Activated naive CD4-positive, alpha-beta T cell treated with anti-CD3 and anti-CD28 coated beads, Interleukin-2, amount 50 U/mL, for 16 hours (primary cell): Measurements from ENCODE around the gene FMNL1.
"Not testable (repeated sequence)": the region's sequence is repeated elsewhere in the genome, so short reads cannot be mapped to it uniquely, and the experiment has no call there.

Experiments
- DNase-seq: peaks from one replicate; pipeline ENCODE4 v3.0.0-alpha.2; 2020

FMNL1 gene

DNA sequence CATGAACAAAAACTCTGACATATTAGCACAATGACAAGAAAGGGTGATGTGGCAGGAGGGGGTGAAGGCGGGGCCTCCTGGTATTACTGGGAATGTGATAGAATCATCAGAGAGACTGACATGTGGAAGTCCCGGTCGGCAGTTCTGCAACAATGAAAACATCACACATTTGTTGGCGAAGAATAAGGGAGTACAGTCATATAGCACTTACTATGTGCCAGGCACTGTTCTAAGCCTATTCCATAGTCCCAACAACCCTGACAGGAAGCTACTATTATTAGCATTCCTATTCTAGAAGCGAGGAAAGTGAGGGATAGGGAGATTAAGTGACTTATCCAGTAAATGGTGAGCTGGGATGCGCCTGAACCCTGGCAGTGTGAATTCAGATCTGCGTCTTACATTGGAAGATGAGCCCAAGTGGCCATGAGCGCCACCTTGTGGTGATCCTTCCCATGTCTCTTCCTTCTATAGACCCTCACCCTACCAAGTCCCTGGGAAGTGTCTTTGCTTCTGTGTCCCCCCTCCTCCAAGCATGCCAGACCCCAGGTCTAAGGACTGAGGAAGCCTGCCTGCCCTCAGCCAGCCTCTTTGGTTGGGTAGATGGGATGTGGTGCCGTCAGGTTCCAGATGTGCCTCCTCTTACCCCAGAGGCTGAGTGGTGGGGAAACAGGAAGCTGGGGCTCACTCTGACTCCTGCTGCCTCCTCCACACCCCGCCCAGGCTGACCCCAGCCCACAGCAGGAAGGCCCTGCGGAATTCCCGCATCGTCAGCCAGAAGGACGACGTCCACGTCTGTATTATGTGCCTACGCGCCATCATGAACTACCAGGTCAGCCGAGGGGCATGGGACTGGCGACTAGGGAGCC lies 14.0 kb downstream of the FMNL1 start:
- DNase-seq, result peak; percentile 79

DNA sequence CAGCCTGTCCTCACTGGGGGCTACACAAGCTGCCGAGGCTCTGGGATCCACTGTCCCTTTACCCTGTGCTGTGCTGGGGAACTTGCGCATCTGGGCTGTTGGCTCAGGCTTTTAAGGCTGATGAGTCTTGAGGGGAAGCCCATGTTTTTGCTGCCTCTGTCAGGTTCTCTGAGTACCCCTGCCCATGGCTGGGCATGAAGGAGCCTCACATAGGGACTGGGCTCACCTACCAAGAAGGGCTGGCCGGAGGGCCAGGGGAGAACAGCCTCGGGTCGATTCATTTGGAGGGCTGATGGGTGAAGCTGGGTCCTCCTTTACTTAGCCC lies 14.6 kb downstream of the FMNL1 start:
- no peak for DNase-seq

DNA sequence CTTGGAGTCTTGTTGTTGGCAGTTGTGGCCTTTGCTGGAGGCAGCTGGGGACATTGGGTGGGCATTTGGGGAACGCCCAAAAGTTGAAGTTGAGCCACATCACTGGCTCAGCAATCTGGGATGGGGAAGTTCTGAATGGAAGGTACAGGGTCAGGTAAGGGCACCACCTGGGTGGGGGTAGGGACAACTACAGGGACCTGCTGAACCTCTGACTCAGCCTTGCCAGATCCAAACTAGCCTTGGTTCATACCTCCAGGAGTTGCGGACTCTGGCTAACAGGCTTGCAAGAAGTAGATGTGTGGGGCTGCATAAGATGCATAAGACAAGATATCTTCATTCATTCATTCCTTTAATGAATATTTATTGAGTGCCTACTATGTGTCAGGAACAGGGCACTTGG lies 16.0 kb downstream of the FMNL1 start:
- DNase-seq, result no peak

DNA sequence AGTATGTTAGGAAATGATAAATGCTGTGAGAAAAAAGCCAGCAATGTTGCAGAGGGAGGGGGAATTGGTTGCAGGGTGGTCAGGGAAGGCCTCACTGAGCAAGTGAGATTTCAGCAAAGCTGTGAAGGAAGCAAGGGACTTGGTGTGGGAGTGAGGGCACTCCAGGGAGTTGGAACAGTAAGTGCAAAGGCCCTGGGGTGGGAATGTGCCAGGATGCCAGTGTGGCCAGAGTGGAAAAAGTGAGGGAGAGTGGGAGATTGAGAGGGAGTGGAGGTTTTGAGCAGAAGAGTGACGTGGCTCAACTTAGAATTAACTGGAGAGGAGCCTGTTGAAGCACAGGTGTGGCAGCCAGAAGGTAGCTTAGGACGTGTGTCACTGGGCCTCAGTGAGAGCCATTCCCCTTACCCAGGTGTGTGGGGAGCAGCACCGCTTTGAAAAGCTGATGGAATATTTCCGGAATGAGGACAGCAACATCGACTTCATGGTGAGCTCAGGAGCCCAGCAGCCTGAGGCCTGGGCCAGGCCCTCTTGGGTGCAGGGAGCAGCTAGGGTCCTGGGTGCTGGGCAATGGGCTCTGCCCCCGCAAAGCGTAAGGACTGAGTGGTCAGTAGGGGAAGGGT lies 16.6 kb downstream of the FMNL1 start:
- DNase-seq, result no peak

DNA sequence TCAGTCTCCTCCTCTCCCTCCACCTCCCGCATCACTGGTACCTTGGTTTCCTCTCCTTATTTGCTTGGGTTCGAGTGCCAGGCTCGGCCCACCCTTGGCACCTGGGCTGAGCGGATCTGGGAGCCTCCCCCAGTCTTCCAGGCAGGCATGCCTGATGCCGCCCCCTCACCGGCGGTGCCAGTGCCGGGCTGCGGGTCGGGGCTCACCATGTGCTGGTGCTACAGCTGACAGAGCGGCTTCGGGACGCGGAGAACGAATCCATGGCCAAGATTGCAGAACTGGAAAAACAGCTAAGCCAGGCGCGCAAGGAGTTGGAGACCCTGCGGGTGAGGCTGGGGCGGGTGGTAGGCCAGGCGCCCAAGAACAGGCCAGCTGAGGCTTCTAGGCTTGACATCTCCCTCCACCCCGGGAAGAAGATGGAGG lies 19.2 kb downstream of the FMNL1 start:
- DNase-seq, result no peak

DNA sequence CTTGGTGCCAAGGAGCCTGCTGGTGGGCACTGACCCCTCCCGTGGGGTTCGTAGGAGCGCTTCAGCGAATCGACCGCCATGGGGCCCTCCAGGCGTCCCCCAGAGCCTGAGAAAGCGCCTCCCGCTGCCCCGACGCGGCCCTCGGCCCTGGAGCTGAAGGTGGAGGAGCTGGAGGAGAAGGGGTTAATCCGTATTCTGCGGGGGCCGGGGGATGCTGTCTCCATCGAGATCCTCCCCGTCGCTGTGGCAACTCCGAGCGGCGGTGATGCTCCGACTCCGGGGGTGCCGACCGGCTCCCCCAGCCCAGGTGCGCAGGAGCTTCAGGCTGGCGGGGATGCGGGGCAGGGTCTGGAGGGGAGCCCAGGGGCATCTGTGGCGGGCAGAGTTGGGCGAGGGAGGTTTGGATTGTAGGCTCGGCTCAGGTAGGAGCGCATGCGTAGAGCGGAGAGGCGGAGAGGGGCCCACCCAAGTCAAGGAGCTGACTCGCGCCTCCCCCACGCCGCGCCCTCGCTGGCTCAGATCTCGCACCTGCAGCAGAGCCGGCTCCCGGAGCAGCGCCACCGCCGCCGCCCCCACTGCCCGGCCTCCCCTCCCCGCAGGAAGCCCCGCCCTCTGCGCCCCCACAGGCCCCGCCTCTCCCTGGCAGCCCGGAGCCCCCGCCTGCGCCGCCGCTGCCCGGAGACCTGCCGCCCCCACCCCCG lies 19.8 kb downstream of the FMNL1 start:
- DNase-seq, result no peak

DNA sequence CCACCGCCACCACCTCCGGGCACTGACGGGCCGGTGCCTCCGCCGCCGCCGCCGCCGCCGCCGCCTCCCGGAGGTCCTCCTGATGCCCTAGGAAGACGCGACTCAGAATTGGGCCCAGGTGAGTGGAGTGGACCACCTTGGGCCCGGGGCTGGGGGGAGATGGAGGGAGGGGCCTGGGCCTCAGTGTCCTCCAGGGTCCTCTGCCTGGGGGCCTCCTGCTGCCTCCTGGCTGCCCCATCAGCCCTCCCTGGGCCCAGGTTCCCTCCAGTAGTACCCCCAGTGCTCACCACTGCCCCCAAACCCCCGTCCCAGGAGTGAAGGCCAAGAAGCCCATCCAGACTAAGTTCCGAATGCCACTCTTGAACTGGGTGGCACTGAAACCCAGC lies 20.3 kb downstream of the FMNL1 start:
- DNase-seq, result no peak

DNA sequence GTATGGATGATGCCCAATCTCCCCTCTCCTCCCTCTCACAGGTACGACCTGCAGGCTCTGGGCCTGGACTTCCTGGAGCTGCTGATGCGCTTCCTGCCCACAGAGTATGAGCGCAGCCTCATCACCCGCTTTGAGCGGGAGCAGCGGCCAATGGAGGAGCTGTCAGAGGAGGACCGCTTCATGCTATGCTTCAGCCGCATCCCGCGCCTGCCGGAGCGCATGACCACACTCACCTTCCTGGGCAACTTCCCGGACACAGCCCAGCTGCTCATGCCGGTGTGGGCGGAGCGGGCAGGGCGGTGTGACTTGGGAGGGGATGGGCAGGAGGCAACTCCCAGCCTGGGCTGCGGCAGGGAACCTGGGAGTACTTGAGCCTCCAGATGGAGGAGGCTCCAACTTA lies 22.1 kb downstream of the FMNL1 start:
- no peak for DNase-seq

DNA sequence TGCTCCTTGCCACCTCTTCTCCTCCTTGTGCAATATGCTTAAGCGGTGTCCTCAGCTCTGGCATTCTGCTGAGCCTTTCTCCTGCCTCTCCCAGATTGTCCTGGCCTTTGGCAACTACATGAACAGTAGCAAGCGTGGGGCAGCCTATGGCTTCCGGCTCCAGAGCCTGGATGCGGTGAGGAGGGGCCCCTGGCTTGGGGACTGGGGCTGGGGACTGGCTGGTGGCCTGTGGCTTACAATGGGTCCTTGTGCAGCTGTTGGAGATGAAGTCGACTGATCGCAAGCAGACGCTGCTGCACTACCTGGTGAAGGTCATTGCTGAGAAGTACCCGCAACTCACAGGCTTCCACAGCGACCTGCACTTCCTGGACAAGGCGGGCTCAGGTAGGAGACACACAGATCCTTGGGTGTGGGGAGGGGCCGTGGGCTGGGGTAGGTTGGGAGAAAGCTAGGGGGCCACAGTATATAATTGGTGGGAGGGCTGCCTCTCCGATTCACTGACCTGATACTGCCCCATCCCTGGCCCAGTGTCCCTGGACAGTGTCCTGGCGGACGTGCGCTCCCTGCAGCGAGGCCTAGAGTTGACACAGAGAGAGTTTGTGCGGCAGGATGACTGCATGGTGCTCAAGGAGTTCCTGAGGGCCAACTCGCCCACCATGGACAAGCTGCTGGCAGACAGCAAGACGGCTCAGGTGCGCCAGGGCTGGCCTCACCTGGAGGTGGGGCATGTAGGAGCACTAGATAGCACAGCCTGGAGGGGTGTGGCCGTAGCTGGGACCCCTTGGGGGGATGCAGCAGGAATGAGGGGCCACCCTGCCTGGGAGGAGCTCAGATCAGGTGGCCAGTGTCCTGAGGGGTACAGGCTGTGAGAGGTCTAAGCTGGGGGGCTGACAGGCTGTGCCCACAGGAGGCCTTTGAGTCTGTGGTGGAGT lies 23.3 kb downstream of the FMNL1 start:
- no peak for DNase-seq

DNA sequence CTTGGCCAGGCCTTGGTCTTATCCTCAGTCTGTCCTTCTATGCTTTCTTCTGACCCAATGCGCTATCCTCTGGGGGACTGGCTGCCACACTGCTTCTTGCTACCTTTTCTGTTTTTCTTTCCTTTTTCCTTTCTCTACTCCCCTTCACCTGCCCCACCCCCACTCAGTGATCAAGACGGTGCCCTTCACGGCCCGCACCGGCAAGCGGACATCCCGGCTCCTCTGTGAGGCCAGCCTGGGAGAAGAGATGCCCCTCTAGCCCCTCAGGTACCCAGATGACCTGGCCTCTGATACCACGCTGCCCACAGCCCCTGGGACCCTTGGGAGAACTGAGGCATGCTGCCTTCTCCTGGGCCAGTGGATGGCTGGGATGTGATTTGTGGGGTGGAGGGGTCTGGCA lies 24.7 kb downstream of the FMNL1 start:
- no peak for DNase-seq

DNA sequence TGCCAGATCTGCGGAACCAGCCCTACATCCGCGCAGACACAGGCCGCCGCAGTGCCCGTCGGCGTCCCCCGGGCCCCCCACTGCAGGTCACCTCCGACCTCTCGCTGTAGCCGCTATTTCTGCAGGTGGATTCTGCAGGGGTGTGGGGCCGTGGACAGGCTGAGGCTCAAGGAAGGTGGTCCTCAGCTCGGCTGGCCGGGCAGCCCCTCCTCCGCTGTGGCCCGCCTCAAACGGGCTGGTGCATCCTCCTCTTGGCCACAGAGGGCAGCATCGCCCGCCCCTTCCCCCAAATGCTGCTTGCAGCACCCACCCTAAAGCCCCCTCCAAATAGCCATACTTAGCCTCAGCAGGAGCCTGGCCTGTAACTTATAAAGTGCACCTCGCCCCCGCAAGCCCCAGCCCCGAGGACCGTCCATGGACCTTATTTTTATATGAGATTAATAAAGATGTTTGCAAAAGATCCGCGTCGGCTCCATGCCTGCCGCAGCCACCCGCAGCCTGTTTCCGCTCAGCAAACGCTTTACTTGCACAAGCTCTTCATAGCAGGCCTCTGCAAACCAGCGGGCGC lies 25.3 kb downstream of the FMNL1 start:
- DNase-seq, result peak; percentile 67

DNA sequence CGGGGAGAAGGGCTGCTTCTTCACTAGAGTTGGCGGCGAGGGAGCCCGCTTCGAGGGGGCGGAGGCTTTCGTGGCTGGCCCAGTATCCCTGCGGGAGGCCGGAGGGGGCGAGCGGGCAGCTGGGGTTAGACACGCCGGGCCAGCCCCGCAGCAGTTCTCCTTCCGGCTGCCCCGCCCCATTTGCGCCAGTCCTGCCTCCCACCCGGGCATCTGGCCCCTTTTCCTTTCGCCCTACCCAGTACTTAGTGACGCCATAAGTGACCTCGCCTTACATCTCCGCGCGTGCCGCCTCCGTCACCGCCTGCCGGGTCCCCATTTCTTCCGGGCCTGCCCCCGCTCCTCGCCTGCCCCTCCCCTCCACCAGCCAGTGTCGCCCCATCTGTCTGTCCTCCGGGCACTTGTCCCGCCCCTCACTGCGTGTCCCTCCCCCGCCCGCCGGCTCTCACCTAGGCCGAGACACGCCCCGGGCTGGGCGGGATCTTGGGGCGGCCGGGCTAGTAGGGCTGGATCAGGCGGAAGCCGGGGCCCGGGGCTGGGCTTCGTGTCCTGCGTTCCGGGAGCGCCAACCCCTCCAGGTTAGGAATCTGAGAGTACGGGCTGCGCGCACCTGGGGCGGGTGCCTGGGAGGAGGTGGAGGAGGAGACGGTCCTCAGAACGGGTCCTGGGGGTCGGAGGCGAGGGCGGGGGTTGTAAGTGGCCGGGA lies 25.9 kb downstream of the FMNL1 start:
- peak; percentile 96 for DNase-seq

DNA sequence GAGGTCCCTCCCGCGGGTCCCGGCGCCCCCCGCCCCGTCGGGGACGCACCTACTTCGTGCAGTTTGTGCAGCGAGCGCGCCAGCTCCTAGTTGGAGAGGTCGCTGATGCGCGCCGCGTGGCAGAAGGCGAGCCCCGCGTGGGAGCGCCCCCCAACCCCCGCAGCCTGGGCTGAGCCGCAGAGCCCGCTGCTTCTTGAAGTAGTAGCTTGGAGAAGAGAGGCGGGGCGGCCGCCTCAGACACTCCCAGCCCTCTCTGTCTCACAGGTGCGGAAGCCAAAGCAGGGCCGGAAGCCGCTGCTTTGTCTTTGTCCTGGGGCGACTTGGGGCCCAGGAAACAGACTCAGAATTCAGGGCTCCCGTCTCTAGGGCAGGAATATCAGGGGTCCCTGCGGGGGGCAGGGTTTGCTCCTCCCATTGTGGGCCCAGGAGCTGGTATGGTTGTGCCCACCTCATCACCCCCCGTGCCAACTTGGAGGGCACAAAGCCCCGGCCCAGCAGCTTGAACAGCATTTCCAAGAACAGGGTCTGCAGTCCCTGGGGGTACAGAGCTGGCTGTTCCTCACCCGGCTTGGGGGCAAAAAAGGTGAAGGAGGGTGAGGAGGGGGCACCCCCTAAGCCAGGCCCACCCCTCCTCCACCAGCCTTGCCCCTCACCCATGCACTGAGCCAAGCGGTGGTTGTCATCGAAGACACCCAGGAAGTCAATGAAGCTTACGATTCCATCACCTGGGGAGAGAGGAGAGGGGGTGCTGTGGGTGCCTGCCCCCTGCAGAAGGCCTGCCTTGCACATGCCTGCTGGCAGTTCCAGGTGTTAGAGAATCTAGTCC lies 26.7 kb downstream of the FMNL1 start:
- peak; percentile 83 for DNase-seq

DNA sequence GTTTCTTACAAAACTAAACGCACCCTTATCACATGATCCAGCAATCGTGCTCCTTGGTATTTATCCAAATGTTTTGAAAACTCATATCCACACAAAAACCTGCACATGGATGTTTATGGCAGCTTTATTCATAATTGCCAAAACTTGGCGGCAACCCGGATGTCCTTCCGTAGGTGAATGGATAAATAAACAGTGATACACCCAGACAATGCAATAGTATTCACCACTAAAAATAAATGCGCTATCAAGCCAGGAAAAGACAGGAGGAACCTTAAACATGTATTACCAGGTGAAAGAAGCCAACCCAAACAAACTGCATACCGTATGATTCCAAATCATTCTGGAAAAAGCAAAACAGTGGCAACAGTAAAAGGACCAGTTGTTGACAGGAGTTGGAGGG lies 30.2 kb downstream of the FMNL1 start:
- DNase-seq, result no peak

DNA sequence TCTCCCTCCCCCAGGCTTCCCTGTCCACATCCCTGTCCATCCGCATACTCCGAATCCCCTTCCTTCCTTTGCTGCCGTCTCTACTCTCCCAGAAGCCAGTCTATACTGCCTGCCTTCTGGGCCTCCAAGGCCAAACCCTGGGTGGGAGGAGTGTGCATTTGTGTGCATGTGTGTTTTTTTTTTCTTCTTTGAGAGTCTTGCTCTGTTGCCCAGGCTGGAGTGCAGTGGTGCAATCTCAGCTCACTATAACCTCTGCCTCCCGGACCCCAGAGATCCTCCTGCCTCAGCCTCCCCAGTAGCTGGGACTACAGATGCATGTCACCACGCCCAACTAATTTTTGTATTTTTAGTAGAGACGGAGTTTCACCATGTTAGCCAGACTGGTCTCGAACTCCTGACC lies 31.6 kb downstream of the FMNL1 start:
- not testable (repeated sequence) for DNase-seq

DNA sequence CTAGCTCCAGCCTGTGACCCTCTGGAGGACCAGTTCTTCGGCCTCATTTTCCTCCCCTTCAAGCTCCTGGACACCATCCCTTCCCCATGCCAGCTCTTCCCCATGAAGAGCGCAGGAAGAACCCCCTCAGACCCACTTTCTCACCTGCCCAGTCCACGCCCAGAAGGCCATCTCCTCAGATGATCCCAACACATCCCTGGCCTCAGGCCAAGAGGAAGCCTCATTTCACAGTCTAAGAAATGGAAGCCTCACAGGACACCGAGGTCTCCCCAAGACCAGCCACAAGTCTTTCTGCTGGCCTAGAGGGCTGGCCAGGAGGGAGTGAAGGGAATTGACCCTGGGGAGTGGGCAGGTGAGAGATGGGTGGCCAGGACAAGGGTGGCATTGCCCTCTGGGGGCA lies 32.2 kb downstream of the FMNL1 start:
- no peak for DNase-seq

DNA sequence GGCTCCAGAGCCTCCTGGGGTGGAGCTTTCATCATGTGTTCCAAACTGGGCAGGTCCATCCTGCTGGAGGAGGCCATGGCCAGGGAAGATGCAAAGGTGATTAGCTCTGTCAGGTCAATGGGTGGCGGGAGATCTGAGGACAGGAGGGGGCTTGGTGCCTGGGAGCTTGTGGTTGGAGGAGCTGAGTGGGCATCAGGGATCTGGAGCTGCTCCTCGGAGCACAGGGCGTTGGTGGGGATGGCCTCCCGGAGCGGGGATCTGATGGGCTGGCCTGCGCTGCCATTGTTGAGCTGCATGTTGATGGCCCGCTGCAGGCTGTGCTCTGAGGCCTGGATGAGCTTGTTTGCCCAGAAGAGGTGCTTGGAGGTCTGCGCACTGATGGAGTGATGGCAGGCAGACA lies 33.7 kb downstream of the FMNL1 start:
- no peak for DNase-seq

DNA sequence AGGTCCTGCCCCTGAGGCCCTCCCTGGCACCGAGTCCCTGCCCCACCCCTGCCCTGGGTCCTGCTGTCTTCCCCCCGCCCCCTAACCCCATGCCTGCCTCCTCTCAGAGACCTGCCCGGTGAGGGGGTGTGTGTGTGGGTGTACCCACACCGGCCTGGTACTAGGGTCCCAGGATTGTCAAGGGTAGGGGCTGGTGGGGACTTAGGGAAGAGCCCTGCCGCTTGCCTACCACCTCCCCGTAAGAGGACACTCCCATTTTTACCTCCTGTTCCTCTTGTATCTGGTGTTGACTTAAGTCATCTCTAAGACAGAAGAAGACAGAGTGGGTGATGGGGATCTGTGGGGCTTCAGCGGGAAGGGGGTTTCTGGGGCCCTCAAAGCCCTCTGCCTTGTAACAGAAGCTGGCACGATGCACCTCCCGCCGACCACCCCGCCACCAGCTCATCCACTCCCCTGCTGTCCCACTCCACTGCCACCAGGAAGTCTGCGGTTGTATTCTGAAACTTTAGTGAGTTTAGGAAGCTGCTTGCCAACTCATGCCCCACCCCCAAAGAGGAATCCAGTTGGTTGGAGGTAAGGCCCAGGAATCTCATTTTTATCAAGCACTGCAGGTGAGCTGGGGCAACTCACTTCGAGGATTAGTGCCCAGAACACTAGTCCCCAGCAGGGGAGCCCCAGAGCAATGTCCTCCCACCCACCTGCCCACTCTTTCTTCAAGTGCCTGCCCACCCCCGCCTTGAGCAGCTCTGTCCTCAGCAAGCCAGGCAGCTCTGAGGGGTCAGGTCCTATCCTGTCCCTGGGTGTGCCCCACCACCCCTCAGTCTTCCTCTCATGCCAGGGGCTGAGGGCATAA lies 34.7 kb downstream of the FMNL1 start:
- peak; percentile 49 for DNase-seq

DNA sequence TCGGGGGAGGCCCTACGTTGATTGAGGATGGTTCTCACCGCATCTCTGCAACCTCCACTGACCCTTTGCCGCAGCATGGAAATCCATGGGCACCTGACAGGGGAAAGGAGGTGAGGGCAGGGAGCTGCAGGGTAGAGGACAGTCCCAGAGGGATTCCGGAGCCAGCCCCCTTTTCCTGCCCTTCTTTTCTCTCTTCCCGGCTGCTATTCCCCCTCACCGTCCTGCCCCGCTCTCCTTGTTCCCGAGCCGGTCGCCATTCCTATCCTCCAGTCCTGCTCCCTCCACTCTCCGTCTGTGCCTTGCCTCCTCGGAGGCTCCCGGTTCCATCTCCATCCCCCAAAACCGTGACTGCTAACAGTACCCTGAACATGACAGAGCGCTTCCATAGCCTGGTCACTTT lies 35.4 kb downstream of the FMNL1 start:
- DNase-seq, result no peak

DNA sequence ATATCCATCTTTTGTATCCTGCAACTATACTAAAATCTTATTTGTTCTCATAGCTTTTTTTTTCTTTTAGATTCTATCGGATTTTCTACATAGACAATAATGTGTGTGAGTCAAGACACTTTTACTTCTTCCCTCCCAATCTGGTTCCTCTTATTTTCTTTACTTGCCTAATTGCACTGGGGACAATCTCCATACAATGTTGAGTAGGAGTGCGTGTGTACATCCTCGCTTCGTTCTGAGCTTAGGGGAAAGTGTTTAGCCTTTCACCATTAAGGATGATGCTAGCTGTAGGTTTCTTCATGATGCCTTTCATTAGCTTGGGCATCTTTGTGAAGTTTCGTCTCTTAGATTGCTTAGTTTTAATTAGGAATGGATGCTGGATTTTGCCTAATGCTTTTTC lies 37.3 kb downstream of the FMNL1 start:
- DNase-seq, result no peak
